Glutamatergic neuron (in vitro differentiated cells): Measurements from ENCODE around the gene CACNA1D. TPM values are rescaled to one million over a fixed set of nuclear protein-coding genes. Genes with fewer than 3 reads are reported as not detected.

Source experiments
- DNase-seq: peaks from one replicate; pipeline ENCODE4 v3.0.0; 2022
- H3K27ac Mint-ChIP-seq: one replicate; pipeline ENCODE4 v1.8.0; 2020; ENCODE audit warnings: mild to moderate bottlenecking, mixed read lengths, inconsistent platforms; ENCODE audit not compliant: unreplicated experiment
- H3K27me3 Mint-ChIP-seq: one replicate; pipeline ENCODE4 v1.8.0; 2020; ENCODE audit warnings: mild to moderate bottlenecking, moderate library complexity, mixed read lengths, inconsistent platforms; ENCODE audit not compliant: unreplicated experiment
- H3K36me3 Mint-ChIP-seq: one replicate; pipeline ENCODE4 v1.8.0; 2020; ENCODE audit warnings: mild to moderate bottlenecking, mixed read lengths, inconsistent platforms; ENCODE audit not compliant: unreplicated experiment
- H3K4me1 Mint-ChIP-seq: one replicate; pipeline ENCODE4 v1.8.0; 2020; ENCODE audit warnings: mild to moderate bottlenecking, low read depth, mixed read lengths, inconsistent platforms; ENCODE audit not compliant: unreplicated experiment
- H3K4me3 Mint-ChIP-seq: one replicate; pipeline ENCODE4 v1.8.0; 2020; ENCODE audit warnings: mild to moderate bottlenecking, mixed read lengths, inconsistent platforms; ENCODE audit not compliant: unreplicated experiment
- H3K9me3 Mint-ChIP-seq: one replicate; pipeline ENCODE4 v1.8.0; 2020; ENCODE audit warnings: mild to moderate bottlenecking, moderate library complexity, mixed read lengths, inconsistent platforms; ENCODE audit not compliant: unreplicated experiment
- CTCF ChIP-seq: fragments of 200-600 bp; sonication (generic); IDR thresholded peaks from one replicate; pipeline ENCODE4 v1.5.0; 2021; ENCODE audit not compliant: partially characterized antibody, unreplicated experiment
- total RNA-seq: library from RNA; stranded (reverse); fragmentation: NEBNext Ultra II Directional; extraction: Animal tissue kit (Norgen Biotek cat#: 25700); gene quantifications from one replicate; pipeline ENCODE4 v1.2.1, GENCODE V29; 2021; ENCODE audit not compliant: unreplicated experiment

The CACNA1D gene
- total RNA-seq, 1 donor from 2014 or later: 5.0 TPM

GRCh38 chr3:53671192-53671960 lies 177.0 kb downstream of the CACNA1D start:
- H3K4me3 Mint-ChIP-seq: no peak overlapping the region

GRCh38 chr3:53671961-53672299 lies 177.5 kb downstream of the CACNA1D start:
- Mint-ChIP-seq H3K4me3 (no peak overlapping the region), H3K27ac (no peak overlapping the region), H3K27me3 (no peaks in the 10 kb centered on the region), H3K36me3 (no peaks in the 10 kb centered on the region), H3K9me3 (no peaks in the 10 kb centered on the region), H3K4me1 (peaks cover 13% of the 10 kb centered on the region)
- no peak for DNase-seq
- no peak for TF ChIP-seq CTCF

More at GRCh38 chr3:53671192-53671960, 177.0 kb downstream of the CACNA1D start:
- H3K4me1 Mint-ChIP-seq: peaks cover 13% of the 10 kb centered on the region
- H3K9me3 Mint-ChIP-seq: no peaks in the 10 kb centered on the region
- H3K36me3 Mint-ChIP-seq: no peaks in the 10 kb centered on the region
- no peak overlapping the region for H3K27ac Mint-ChIP-seq
- no peak for DNase-seq
- no peak for TF ChIP-seq CTCF
- no peaks in the 10 kb centered on the region for H3K27me3 Mint-ChIP-seq

- no peaks in the 10 kb centered on the region for H3K36me3 Mint-ChIP-seq
- H3K4me1 Mint-ChIP-seq: peaks cover 13% of the 10 kb centered on the region
- DNase-seq: no peak
- no peak overlapping the region for H3K4me3 Mint-ChIP-seq
- no peak for TF ChIP-seq CTCF
- H3K27ac Mint-ChIP-seq: no peak overlapping the region
- no peaks in the 10 kb centered on the region for H3K27me3 Mint-ChIP-seq
- H3K9me3 Mint-ChIP-seq: no peaks in the 10 kb centered on the region
Measured at GRCh38 chr3:53672981-53673380, 178.6 kb downstream of the CACNA1D start.

GRCh38 chr3:53673722-53674350 lies 179.4 kb downstream of the CACNA1D start:
- no peak for DNase-seq
- Mint-ChIP-seq H3K4me3 (no peak overlapping the region), H3K36me3 (no peaks in the 10 kb centered on the region), H3K27ac (no peak overlapping the region), H3K27me3 (no peaks in the 10 kb centered on the region), H3K9me3 (no peaks in the 10 kb centered on the region), H3K4me1 (peaks cover 13% of the 10 kb centered on the region)
- TF ChIP-seq CTCF: no peak

- no peaks in the 10 kb centered on the region for H3K27me3 Mint-ChIP-seq
- peaks cover 13% of the 10 kb centered on the region for H3K4me1 Mint-ChIP-seq
- no peak overlapping the region for H3K4me3 Mint-ChIP-seq
- no peak for DNase-seq
- H3K9me3 Mint-ChIP-seq: no peaks in the 10 kb centered on the region
- no peaks in the 10 kb centered on the region for H3K36me3 Mint-ChIP-seq
- H3K27ac Mint-ChIP-seq: no peak overlapping the region
- no peak for TF ChIP-seq CTCF
Measured at GRCh38 chr3:53674582-53674981, 180.2 kb downstream of the CACNA1D start.
